C4-2B (cell line): ENCODE results near the gene ELMOD1.

Source experiments
- H3K27ac ChIP-seq: fragments of 450-650 bp; 2 replicates; pipeline ENCODE4 v1.5.1; 2017
- ZFX ChIP-seq: fragments of 450-650 bp; IDR thresholded peaks from 2 replicates; pipeline ENCODE4 v1.6.1; 2017
- TF ChIP-seq, protein P1 (sequence below): fragments of 450-650 bp; conservative IDR thresholded peaks from 2 replicates; pipeline ENCODE4 v1.5.1; 2017; ENCODE audit warnings: mild to moderate bottlenecking

ELMOD1 gene

DNA sequence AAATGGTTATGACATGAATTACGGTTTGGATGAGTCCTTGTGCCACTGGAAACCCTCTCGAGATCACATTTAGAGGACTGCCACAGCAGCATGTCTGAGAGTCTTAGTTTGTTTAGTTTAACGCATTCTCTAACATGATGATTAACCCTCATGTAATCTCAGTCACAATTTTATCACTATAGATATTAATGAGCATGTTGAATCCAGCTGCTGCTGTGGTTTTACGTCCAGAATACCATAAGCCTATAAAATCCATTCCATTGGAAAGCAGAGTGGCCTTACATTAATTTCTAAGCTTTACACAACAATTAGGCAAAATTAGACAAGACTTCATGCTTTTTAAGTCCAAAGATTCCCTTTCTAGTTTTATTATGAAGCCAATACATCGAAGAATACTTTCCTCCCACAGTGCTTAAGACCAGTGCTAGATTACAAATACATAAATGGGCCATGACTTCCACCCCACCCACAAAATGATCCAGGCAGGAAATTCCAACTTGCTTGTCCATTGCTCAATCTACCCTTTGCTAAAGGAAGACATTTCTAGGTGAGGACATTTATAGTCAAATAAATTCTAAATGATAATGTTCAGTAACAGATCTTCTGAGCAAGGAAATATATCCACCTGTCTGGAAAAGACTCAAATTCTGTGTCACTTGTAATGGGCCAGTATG lies 3.5 kb upstream of the ELMOD1 start:
- TF ChIP-seq ZFX, result no peak
- TF ChIP-seq, protein P1, sequence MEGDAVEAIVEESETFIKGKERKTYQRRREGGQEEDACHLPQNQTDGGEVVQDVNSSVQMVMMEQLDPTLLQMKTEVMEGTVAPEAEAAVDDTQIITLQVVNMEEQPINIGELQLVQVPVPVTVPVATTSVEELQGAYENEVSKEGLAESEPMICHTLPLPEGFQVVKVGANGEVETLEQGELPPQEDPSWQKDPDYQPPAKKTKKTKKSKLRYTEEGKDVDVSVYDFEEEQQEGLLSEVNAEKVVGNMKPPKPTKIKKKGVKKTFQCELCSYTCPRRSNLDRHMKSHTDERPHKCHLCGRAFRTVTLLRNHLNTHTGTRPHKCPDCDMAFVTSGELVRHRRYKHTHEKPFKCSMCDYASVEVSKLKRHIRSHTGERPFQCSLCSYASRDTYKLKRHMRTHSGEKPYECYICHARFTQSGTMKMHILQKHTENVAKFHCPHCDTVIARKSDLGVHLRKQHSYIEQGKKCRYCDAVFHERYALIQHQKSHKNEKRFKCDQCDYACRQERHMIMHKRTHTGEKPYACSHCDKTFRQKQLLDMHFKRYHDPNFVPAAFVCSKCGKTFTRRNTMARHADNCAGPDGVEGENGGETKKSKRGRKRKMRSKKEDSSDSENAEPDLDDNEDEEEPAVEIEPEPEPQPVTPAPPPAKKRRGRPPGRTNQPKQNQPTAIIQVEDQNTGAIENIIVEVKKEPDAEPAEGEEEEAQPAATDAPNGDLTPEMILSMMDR, result no peak
- H3K27ac ChIP-seq, result no peak overlapping the region

GRCh38 chr11:107591378-107592230 lies 657 bp downstream of the ELMOD1 start:
- peak overlapping the region; percentile 18; the same call in 1 of the 2 replicates for H3K27ac ChIP-seq
- TF ChIP-seq, protein P1, result no peak
- TF ChIP-seq ZFX, result no peak

- TF ChIP-seq, protein P1, result no peak
- TF ChIP-seq ZFX, result no peak
- H3K27ac ChIP-seq, result no peak overlapping the region
Observed at GRCh38 chr11:107592231-107592590, 1.3 kb downstream of the ELMOD1 start.

DNA sequence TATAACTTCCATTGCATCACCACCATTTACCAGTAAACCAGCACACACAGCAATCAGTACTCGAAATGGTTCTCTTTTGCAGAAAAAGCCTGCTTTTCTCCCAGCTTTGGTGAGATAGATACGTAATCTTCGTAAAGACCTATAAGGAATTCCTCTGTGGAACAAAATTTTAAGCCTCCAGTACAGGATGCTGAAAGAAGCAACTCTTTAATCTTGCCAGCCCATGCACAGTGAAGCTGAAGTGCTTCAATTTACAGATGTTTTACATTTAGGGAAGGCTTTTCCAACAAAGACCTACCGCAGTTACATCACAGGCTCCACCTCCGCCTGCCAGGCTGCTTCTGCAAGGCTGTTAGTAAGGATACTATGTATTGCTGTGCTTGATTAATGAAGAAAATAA lies 1.9 kb downstream of the ELMOD1 start:
- TF ChIP-seq, protein P1, result no peak
- no peak for TF ChIP-seq ZFX
- no peak overlapping the region for H3K27ac ChIP-seq

DNA sequence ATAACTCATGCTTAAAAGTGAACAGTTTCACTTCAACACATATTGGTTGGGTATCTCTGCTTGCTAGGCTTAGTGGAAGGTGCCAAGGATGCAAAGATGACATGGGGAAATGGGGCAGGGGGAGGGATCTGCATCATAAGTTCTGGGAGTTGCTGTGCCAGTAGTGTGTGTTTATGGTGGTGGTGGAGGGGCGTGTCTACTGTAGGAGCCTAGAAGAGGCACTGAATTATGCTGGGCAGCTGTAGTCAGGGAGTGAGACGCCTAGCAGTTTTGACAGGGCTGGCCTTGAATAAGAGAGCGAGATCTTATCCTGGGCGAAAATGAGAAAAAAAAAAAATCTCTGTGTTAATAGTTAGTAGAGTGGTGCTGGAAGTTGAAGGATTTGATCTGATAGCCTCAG lies 3.0 kb downstream of the ELMOD1 start:
- no peak overlapping the region for H3K27ac ChIP-seq
- no peak for TF ChIP-seq ZFX
- TF ChIP-seq, protein P1, result no peak

DNA sequence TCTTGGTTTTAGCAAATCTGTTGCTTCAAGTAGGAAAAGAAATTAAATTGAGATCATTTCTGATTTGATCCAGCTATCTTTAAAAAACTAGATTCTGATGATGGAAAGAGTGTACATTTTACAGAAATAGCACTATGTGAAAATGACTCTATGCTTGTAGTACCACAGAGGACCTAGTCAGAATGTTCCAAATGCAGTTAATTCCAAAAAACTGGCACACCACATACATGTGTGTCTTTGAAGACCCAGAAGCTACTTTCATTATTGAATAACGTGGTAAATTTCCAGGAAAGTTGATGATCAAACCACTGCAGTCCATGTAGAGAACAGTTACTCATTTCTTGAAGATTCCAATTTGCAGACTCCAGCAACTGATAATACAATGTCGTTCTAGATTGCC lies 3.8 kb downstream of the ELMOD1 start:
- TF ChIP-seq ZFX, result no peak
- TF ChIP-seq, protein P1, result no peak
- H3K27ac ChIP-seq, result no peak overlapping the region
